ENCODE data around the gene PAK5. TPM values are rescaled to one million over a fixed set of nuclear protein-coding genes. Genes with fewer than 3 reads are reported as not detected.

Gene PAK5
- total and polyA plus RNA-seq, 12 donors: 0.04 TPM; not detected in 11

GRCh38 chr20:9739991-9740390, 98.9 kb downstream of the PAK5 start:
- Histone ChIP-seq H3K4me3 (no peak overlapping the region), H3K9me3 (peaks cover 0 to 17% (median 3%) of the 10 kb centered on the region in 11 donors), H3K4me1 (no peaks in the 10 kb centered on the region), H3K27ac (no peak overlapping the region), H3K27me3 (no peaks in the 10 kb centered on the region), H3K36me3 (no peaks in the 10 kb centered on the region)
- intact Hi-C loops (cut with DNase I): no loop called here
- no peak for TF ChIP-seq CTCF (IDR thresholded peaks at IDR 0.05)
- 79 to 83% methylated on average over 4 of the region's 4 CpGs for WGBS, 2 donors
- no peak for ATAC-seq
- DNase-seq: no peak

DNA sequence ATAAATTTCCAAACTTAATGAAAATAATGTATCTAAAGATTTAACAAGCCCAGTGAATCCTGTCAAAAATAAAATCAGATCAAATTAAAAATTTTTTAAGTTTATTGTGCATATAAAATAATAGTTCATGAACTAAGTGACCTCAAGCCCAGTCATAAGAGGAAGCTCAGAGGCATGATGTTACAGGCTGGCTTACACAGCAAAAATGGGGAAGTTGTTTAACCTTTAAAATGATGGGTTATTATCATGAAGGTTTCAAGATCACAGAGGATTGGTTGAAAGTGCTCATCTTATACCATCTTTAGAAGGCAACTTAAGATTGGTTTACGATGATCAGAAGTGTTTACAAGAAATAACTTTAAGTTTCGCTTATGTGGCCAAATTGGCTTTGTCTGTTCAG, 102.5 kb downstream of the PAK5 start:
- no peak for TF ChIP-seq CTCF (IDR thresholded peaks at IDR 0.05)
- Histone ChIP-seq H3K4me3 (no peak overlapping the region), H3K9me3 (peaks cover 0 to 10% (median 0%) of the 10 kb centered on the region in 11 donors), H3K27ac (no peak overlapping the region), H3K4me1 (no peaks in the 10 kb centered on the region), H3K27me3 (no peaks in the 10 kb centered on the region), H3K36me3 (no peaks in the 10 kb centered on the region)
- DNase-seq: no peak
- ATAC-seq: no peak
- intact Hi-C loops (cut with DNase I): no loop called here
- 80 to 87% methylated on average over 2 of the region's 2 CpGs for WGBS, 2 donors

GRCh38 chr20:9723501-9724202, 115.2 kb downstream of the PAK5 start:
- Histone ChIP-seq H3K4me1 (no peaks in the 10 kb centered on the region), H3K9me3 (no peaks in the 10 kb centered on the region), H3K27me3 (no peaks in the 10 kb centered on the region), H3K36me3 (no peaks in the 10 kb centered on the region), H3K27ac (no peak overlapping the region), H3K4me3 (no peak overlapping the region)
- intact Hi-C loops (cut with DNase I): no loop called here
- ATAC-seq (no peak), DNase-seq (no peak)
- TF ChIP-seq CTCF (IDR thresholded peaks at IDR 0.05): no peak
- 74 to 81% methylated on average over 7 of the region's 7 CpGs for WGBS, 2 donors

- H3K4me3 ChIP-seq: no peak overlapping the region
- no peak for DNase-seq
- H3K9me3 ChIP-seq: peaks cover 0 to 8% (median 0%) of the 10 kb centered on the region in 11 donors
- no peaks in the 10 kb centered on the region for H3K36me3 ChIP-seq
- H3K27ac ChIP-seq: no peak overlapping the region
- H3K27me3 ChIP-seq: peaks cover 0 to 8% (median 0%) of the 10 kb centered on the region in 7 donors
- no peak for ATAC-seq
- WGBS, 2 donors: 42 to 45% methylated on average over 2 of the region's 2 CpGs
- intact Hi-C loops (cut with DNase I): no loop called here
- H3K4me1 ChIP-seq: no peaks in the 10 kb centered on the region
- TF ChIP-seq CTCF (IDR thresholded peaks at IDR 0.05): no peak
Measured at GRCh38 chr20:9711872-9712271, 127.0 kb downstream of the PAK5 start.
